Caco-2 (cell line): ENCODE results near the gene CIITA. TPM values are rescaled to one million over a fixed set of nuclear protein-coding genes. Genes with fewer than 3 reads are reported as not detected.

Experiments used
- BruUV-seq: library from RNA; stranded (reverse); fragments of 400-500 nt; replicated peaks from 2 replicates; lab custom pipeline; 2021; lab: Mats Ljungman, UMichigan
- CTCF ChIA-PET: fragments of 300-600 bp; sonication (Branson Sonifier 250); formaldehyde crosslinking; loops from one replicate; lab custom pipeline; 2022; ENCODE audit warnings: antibody characterized with exemption; lab: Charles Lee
- POLR2A ChIA-PET: fragments of 300-600 bp; sonication (Branson Sonifier 250); formaldehyde crosslinking; loops from one replicate; lab custom pipeline; 2022; ENCODE audit warnings: antibody characterized with exemption; lab: Charles Lee
- DNase-seq, 2 experiments: peaks; one replicate each; pipeline versions ENCODE4 v3.0.0 to v3.0.0-alpha.2; 2020 to 2022
- H3K27me3 ChIP-seq: replicated peaks from 2 replicates; pipeline ENCODE4 v1.6.0; 2011; ENCODE audit warnings: low read length; ENCODE audit not compliant: control insufficient read depth, insufficient read depth
- H3K36me3 ChIP-seq: 2 replicates; pipeline ENCODE4 v1.5.1; 2011; ENCODE audit warnings: low read length; ENCODE audit not compliant: control insufficient read depth, insufficient read depth
- H3K4me1 ChIP-seq: fragments of 250-450 bp; sonication (Bioruptor Pico); 2 replicates; pipeline ENCODE4 v1.5.1; 2020; ENCODE audit warnings: mild to moderate bottlenecking
- H3K4me3 ChIP-seq: 2 replicates; pipeline ENCODE4 v1.5.1; 2011; ENCODE audit warnings: low read depth, mild to moderate bottlenecking, control low read depth, low read length
- H3K9me3 ChIP-seq: fragments of 250-450 bp; sonication (Bioruptor Pico); 2 replicates; pipeline ENCODE4 v1.5.1; 2020; ENCODE audit warnings: mild to moderate bottlenecking, moderate library complexity
- H3K27ac Mint-ChIP-seq: one replicate; pipeline ENCODE4 v1.8.0; 2022; ENCODE audit warnings: mixed read lengths; ENCODE audit not compliant: unreplicated experiment
- H3K27me3 Mint-ChIP-seq: one replicate; pipeline ENCODE4 v1.8.0; 2022; ENCODE audit warnings: mixed read lengths; ENCODE audit not compliant: insufficient read depth, unreplicated experiment
- H3K36me3 Mint-ChIP-seq: one replicate; pipeline ENCODE4 v1.8.0; 2022; ENCODE audit warnings: mild to moderate bottlenecking, mixed read lengths; ENCODE audit not compliant: insufficient read depth, unreplicated experiment
- H3K4me1 Mint-ChIP-seq: one replicate; pipeline ENCODE4 v1.8.0; 2022; ENCODE audit warnings: low read depth, mixed read lengths; ENCODE audit not compliant: unreplicated experiment
- H3K4me3 Mint-ChIP-seq: one replicate; pipeline ENCODE4 v1.8.0; 2022; ENCODE audit warnings: mild to moderate bottlenecking, moderate library complexity, mixed read lengths; ENCODE audit not compliant: unreplicated experiment
- H3K9me3 Mint-ChIP-seq: one replicate; pipeline ENCODE4 v1.8.0; 2022; ENCODE audit warnings: mixed read lengths; ENCODE audit not compliant: unreplicated experiment
- intact Hi-C: fragments of 100-400 bp; cut with micrococcal nuclease; formaldehyde crosslinking; loops from one replicate; pipeline ENCODE4 v1.10.0; 2022; ENCODE audit not compliant: unreplicated experiment
- total RNA-seq: library from RNA; stranded (reverse); gene quantifications from 2 replicates; pipeline ENCODE4 v1.2.3, GENCODE V29; 2022
- TF ChIP-seq, protein P1 (sequence below), 2 experiments: fragments of 200-600 bp in 1 of 2; IDR thresholded peaks; 1 replicate in 1 of 2; 2 replicates in 1 of 2; pipeline versions ENCODE4 v1.5.1 to v1.8.0; 2011 to 2022; ENCODE audit warnings: antibody characterized with exemption in 1 of 2, control low read depth in 1 of 2, inconsistent platforms in 1 of 2, low read depth in 1 of 2, low read length in 1 of 2, mild to moderate bottlenecking in 1 of 2, moderate library complexity in 1 of 2; ENCODE audit not compliant: insufficient read depth in 1 of 2, severe bottlenecking in 1 of 2, unreplicated experiment in 1 of 2

Gene CIITA
- total RNA-seq, 1 experiment from 2014 or later, result 0.27 TPM

- Histone ChIP-seq H3K27me3 (no peaks in the 10 kb centered on the region), H3K9me3 (no peaks in the 10 kb centered on the region), H3K36me3 (no peaks in the 10 kb centered on the region; the same call in 1 of the 2 replicates), H3K4me1 (0 out of 2 replicates have a peak, but pooled peaks cover 3% of the 10 kb centered on the region), H3K4me3 (no peak overlapping the region)
- Mint-ChIP-seq H3K27ac (no peak overlapping the region), H3K4me3 (no peak overlapping the region), H3K9me3 (no peaks in the 10 kb centered on the region), H3K36me3 (peaks cover 12% of the 10 kb centered on the region), H3K4me1 (no peaks in the 10 kb centered on the region), H3K27me3 (no peaks in the 10 kb centered on the region)
- TF ChIP-seq, protein P1, sequence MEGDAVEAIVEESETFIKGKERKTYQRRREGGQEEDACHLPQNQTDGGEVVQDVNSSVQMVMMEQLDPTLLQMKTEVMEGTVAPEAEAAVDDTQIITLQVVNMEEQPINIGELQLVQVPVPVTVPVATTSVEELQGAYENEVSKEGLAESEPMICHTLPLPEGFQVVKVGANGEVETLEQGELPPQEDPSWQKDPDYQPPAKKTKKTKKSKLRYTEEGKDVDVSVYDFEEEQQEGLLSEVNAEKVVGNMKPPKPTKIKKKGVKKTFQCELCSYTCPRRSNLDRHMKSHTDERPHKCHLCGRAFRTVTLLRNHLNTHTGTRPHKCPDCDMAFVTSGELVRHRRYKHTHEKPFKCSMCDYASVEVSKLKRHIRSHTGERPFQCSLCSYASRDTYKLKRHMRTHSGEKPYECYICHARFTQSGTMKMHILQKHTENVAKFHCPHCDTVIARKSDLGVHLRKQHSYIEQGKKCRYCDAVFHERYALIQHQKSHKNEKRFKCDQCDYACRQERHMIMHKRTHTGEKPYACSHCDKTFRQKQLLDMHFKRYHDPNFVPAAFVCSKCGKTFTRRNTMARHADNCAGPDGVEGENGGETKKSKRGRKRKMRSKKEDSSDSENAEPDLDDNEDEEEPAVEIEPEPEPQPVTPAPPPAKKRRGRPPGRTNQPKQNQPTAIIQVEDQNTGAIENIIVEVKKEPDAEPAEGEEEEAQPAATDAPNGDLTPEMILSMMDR (IDR thresholded peaks at IDR 0.05; ENCODE audit: insufficient read depth in 1 of 2, low read depth in 1 of 2, low read length in 1 of 2, severe bottlenecking in 1 of 2, unreplicated experiment in 1 of 2), result no peak
- POLR2A ChIA-PET, result no interaction called here
- no peak for DNase-seq
- CTCF ChIA-PET, result no interaction called here
- intact Hi-C loops, result no loop called here
- no TSS peak for BruUV-seq
These were observed 95.9 kb downstream of the CIITA start for GRCh38 chr16:10972819-10973464.

DNA sequence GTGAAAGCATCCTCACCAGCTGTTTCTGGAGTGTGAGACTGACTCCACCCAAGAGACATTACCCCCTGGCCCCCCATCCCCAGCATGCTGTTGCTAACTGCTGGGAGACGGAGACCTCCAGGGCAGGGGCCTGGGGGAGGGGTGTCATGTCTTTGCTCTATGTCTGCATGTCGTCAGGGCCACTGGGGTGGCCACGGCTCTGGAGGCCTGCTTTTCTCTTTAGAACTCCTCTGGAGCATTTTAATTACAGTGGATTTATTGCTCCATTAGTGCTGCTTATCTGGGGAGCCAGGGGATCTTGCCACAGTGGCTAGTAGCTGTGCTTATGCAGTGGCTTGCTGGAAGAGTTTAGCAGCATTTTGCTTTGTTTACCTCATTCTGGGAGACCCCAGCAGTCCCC lies 99.6 kb downstream of the CIITA start:
- Histone ChIP-seq H3K27me3 (no peaks in the 10 kb centered on the region), H3K4me3 (no peak overlapping the region), H3K9me3 (no peaks in the 10 kb centered on the region), H3K36me3 (no peaks in the 10 kb centered on the region; the same call in 1 of the 2 replicates), H3K4me1 (0 out of 2 replicates have a peak, but pooled peaks cover 1% of the 10 kb centered on the region)
- Mint-ChIP-seq H3K27ac (no peak overlapping the region), H3K4me1 (no peaks in the 10 kb centered on the region), H3K9me3 (no peaks in the 10 kb centered on the region), H3K36me3 (peaks cover 12% of the 10 kb centered on the region), H3K4me3 (no peak overlapping the region), H3K27me3 (no peaks in the 10 kb centered on the region)
- intact Hi-C loops, result no loop called here
- DNase-seq, result no peak
- CTCF ChIA-PET, result no interaction called here
- POLR2A ChIA-PET, result no interaction called here
- TF ChIP-seq, protein P1 (IDR thresholded peaks at IDR 0.05; ENCODE audit: insufficient read depth in 1 of 2, low read depth in 1 of 2, low read length in 1 of 2, severe bottlenecking in 1 of 2, unreplicated experiment in 1 of 2), result no peak
- no TSS peak for BruUV-seq

DNA sequence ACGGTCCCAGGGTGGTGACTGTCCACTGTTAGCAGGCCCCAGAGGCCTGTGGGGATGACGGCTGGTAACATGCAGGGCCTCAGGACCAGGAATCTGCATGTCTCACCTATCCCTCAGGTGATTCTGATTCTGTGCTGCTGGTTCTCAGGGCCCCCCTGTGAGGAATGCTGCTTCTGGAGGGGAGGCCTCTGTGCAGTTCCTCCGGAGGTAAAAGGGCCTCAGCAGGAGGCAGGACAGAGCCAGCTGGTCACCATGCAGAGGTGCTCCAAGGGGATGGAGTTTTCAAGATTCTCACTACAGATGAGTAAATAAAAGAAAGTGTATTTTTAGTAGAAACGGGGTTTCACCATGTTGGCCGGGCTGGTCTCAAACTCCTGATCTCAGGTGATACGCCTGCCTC lies 101.1 kb downstream of the CIITA start:
- intact Hi-C loops, result no loop called here
- POLR2A ChIA-PET, result no interaction called here

More for the DNA sequence above, 101.1 kb downstream of the CIITA start:
- Mint-ChIP-seq H3K27ac (no peak overlapping the region), H3K36me3 (peaks cover 8% of the 10 kb centered on the region), H3K9me3 (no peaks in the 10 kb centered on the region), H3K4me1 (no peaks in the 10 kb centered on the region), H3K27me3 (no peaks in the 10 kb centered on the region), H3K4me3 (no peak overlapping the region)
- no peaks in the 10 kb centered on the region for H3K4me1 ChIP-seq
- TF ChIP-seq, protein P1 (IDR thresholded peaks at IDR 0.05; ENCODE audit: insufficient read depth in 1 of 2, low read depth in 1 of 2, low read length in 1 of 2, severe bottlenecking in 1 of 2, unreplicated experiment in 1 of 2), result no peak
- no peaks in the 10 kb centered on the region for H3K9me3 ChIP-seq
- no peaks in the 10 kb centered on the region for H3K27me3 ChIP-seq
- DNase-seq, result no peak
- H3K4me3 ChIP-seq, result no peak overlapping the region
- CTCF ChIA-PET, result interaction anchor here (0.7 kb wide), 1 partner anchor 278 kb away, joined by 3 read pairs; the partner anchor contains the start of gene SOCS1
- H3K36me3 ChIP-seq, result no peaks in the 10 kb centered on the region; the same call in 1 of the 2 replicates
- no TSS peak for BruUV-seq
